ENCODE results near the gene TRIO. TPM values are rescaled to one million over a fixed set of nuclear protein-coding genes. Genes with fewer than 3 reads are reported as not detected.

The TRIO gene
- polyA plus RNA-seq, 1 of the 3 experiments (the other 2 are of a cell fraction): 229 TPM

- Histone ChIP-seq H3K4me2 (no peak overlapping the region), H3K4me3 (ENCODE audit: low read depth in 2 of 2, low read length in 1 of 2) (no peak overlapping the region), H3F3A (replicated peaks; ENCODE audit: insufficient read depth) (peaks cover 4% of the 10 kb centered on the region), H3K36me3 (replicated peaks in 1 of 2; ENCODE audit: control insufficient read depth in 1 of 2, insufficient read depth in 2 of 2, low read length in 1 of 2) (peaks cover 69 to 87% of the 10 kb centered on the region in 2 experiments), H3K27ac (ENCODE audit: low read depth in 2 of 2, low read length in 1 of 2) (no peak overlapping the region; a peak in 2 of 4 replicates), H3K4me1 (ENCODE audit: control insufficient read depth in 1 of 2, insufficient read depth in 2 of 2, low read depth in 1 of 2, low read length in 1 of 2) (peaks cover 18 to 36% of the 10 kb centered on the region in 2 experiments), H3K9me2 (no peaks in the 10 kb centered on the region), H3K9ac (no peak overlapping the region), H3K79me2 (ENCODE audit: insufficient read depth) (peaks cover 100% of the 10 kb centered on the region), H4K20me1 (ENCODE audit: insufficient read depth) (peaks cover 78% of the 10 kb centered on the region), H3K27me3 (ENCODE audit: insufficient read depth) (no peaks in the 10 kb centered on the region), H3K9me3 (no peaks in the 10 kb centered on the region), H2AFZ (ENCODE audit: low read depth) (no peak overlapping the region)
- CTCF ChIA-PET: no interaction called here
- no peak for DNase-seq
- TF ChIP-seq TCF12 (IDR thresholded peaks at IDR 0.05): no peak
- no peak for TF ChIP-seq ZBTB33 (IDR thresholded peaks at IDR 0.05; ENCODE audit: borderline replicate concordance, low read depth)
- TF ChIP-seq YY1 (IDR thresholded peaks at IDR 0.05; ENCODE audit: low read depth): no peak
- no peak for TF ChIP-seq REST (IDR thresholded peaks at IDR 0.05; ENCODE audit: low read depth, low read length)
- no peak for TF ChIP-seq CHD2 (IDR thresholded peaks at IDR 0.05; ENCODE audit: low read length, partially characterized antibody)
- TF ChIP-seq POLR2AphosphoS5 (IDR thresholded peaks at IDR 0.05; ENCODE audit: low read depth, low read length): no peak
- TF ChIP-seq FOXJ3 (CRISPR knock-in tag; IDR thresholded peaks at IDR 0.05): no peak
- TF ChIP-seq, protein P1, sequence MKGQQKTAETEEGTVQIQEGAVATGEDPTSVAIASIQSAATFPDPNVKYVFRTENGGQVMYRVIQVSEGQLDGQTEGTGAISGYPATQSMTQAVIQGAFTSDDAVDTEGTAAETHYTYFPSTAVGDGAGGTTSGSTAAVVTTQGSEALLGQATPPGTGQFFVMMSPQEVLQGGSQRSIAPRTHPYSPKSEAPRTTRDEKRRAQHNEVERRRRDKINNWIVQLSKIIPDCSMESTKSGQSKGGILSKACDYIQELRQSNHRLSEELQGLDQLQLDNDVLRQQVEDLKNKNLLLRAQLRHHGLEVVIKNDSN (IDR thresholded peaks at IDR 0.05; ENCODE audit: borderline replicate concordance, low read depth): no peak
- POLR2A ChIA-PET: no interaction called here
- WGBS (ENCODE audit: low lambda C conversion rate): 97% methylated on average over 36 of the region's 46 CpGs
Measured at GRCh38 chr5:14460844-14461398, 317.8 kb downstream of the TRIO start.

DNA sequence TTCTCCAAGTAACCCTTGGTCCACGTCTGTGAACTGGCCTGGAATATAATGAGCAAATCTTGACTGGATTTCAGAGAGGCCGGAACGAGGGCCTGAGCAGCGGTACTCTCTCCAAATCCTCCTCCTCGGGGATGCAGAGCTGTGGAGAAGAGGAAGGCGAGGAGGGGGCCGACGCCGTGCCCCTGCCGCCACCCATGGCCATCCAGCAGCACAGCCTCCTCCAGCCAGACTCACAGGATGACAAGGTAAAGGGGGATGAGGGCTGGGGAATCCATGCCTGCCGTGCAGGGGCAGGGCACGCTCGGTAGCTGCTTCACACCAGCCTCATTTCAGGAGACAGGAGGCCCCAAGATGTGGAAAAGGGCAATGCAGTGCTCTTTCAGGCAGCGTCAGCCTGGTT, 319.5 kb downstream of the TRIO start:
- H2AFZ ChIP-seq (ENCODE audit: low read depth): no peak overlapping the region
- peak overlapping the region; percentile 5 to 64; a peak in 3 of 4 replicates for H3K27ac ChIP-seq (ENCODE audit: low read depth in 2 of 2, low read length in 1 of 2)
- peaks cover 18 to 25% of the 10 kb centered on the region in 2 experiments for H3K4me1 ChIP-seq (ENCODE audit: control insufficient read depth in 1 of 2, insufficient read depth in 2 of 2, low read depth in 1 of 2, low read length in 1 of 2)
- H3K9me2 ChIP-seq: no peaks in the 10 kb centered on the region
- TF ChIP-seq MEF2A (IDR thresholded peaks at IDR 0.05; ENCODE audit: borderline replicate concordance, low read depth) (no peak), RXRA (IDR thresholded peaks at IDR 0.05; ENCODE audit: borderline replicate concordance, low read depth) (no peak), ZBTB33 (IDR thresholded peaks at IDR 0.05; ENCODE audit: borderline replicate concordance, low read depth) (no peak), FOXJ3 (CRISPR knock-in tag; IDR thresholded peaks at IDR 0.05) (no peak), USF2 (IDR thresholded peaks at IDR 0.05; ENCODE audit: borderline replicate concordance, low read depth, low read length) (no peak)
- TF ChIP-seq, protein P1 (IDR thresholded peaks at IDR 0.05; ENCODE audit: borderline replicate concordance, low read depth): no peak
- H3K4me3 ChIP-seq (ENCODE audit: low read depth in 2 of 2, low read length in 1 of 2): no peak overlapping the region
- DNase-seq: no peak
- no peak overlapping the region for H3K9ac ChIP-seq
- ChIA-PET POLR2A (no interaction called here), CTCF (interaction anchor here (0.7 kb wide), 2 partner anchors 325 to 881 kb away, joined by 3 read pairs; no protein-coding TSS in a partner anchor)
- H3K27me3 ChIP-seq (ENCODE audit: insufficient read depth): no peaks in the 10 kb centered on the region
- peaks cover 79 to 91% of the 10 kb centered on the region in 2 experiments for H3K36me3 ChIP-seq (replicated peaks in 1 of 2; ENCODE audit: control insufficient read depth in 1 of 2, insufficient read depth in 2 of 2, low read length in 1 of 2)
- H3F3A ChIP-seq (replicated peaks; ENCODE audit: insufficient read depth): peaks cover 9% of the 10 kb centered on the region
- 97% methylated on average over 14 of the region's 14 CpGs for WGBS (ENCODE audit: low lambda C conversion rate)
- H3K79me2 ChIP-seq (ENCODE audit: insufficient read depth): peaks cover 100% of the 10 kb centered on the region
- H3K9me3 ChIP-seq: no peaks in the 10 kb centered on the region
- H3K4me2 ChIP-seq: no peak overlapping the region
- peaks cover 65% of the 10 kb centered on the region for H4K20me1 ChIP-seq (ENCODE audit: insufficient read depth)
